NT2/D1 (cell line): ENCODE data around the gene TFPI2.

Source experiments
- DNase-seq: peaks from one replicate; pipeline ENCODE4 v3.0.0-alpha.2; 2011; ENCODE audit warnings: low read depth, low spot score
- H3K27me3 ChIP-seq: 2 replicates; pipeline ENCODE4 v1.6.0; 2011; ENCODE audit warnings: mild to moderate bottlenecking; ENCODE audit not compliant: insufficient read length, insufficient read depth
- H3K36me3 ChIP-seq: 2 replicates; pipeline ENCODE4 v1.6.1; 2011; ENCODE audit warnings: mild to moderate bottlenecking, low read length, mixed read lengths; ENCODE audit not compliant: insufficient read depth, insufficient read length
- H3K4me1 ChIP-seq: 2 replicates; pipeline ENCODE4 v1.5.1; 2011; ENCODE audit not compliant: insufficient read depth, insufficient read length
- H3K4me3 ChIP-seq: 2 replicates; pipeline ENCODE4 v1.5.1; 2011; ENCODE audit warnings: low read depth; ENCODE audit not compliant: insufficient read length
- H3K9ac ChIP-seq: 2 replicates; pipeline ENCODE4 v1.6.0; 2011; ENCODE audit warnings: low read depth; ENCODE audit not compliant: insufficient read length
- H3K9me3 ChIP-seq: 2 replicates; pipeline ENCODE4 v1.5.1; 2011; ENCODE audit warnings: mild to moderate bottlenecking, low read length; ENCODE audit not compliant: insufficient read depth
- SUZ12 ChIP-seq: IDR thresholded peaks from 2 replicates; pipeline ENCODE4 v1.6.1; 2011; ENCODE audit not compliant: insufficient read length, insufficient read depth; ENCODE audit errors: extremely low read depth
- YY1 ChIP-seq: IDR thresholded peaks from 2 replicates; pipeline ENCODE4 v1.6.1; 2011; ENCODE audit not compliant: insufficient read length, insufficient read depth
- ZNF274 ChIP-seq: IDR thresholded peaks from 2 replicates; pipeline ENCODE4 v1.6.1; 2011; ENCODE audit warnings: mild to moderate bottlenecking, low read depth, low read length

The TFPI2 gene

GRCh38 chr7:93897680-93898079, 7.1 kb upstream of the TFPI2 start:
- H3K4me3 ChIP-seq: no peak overlapping the region
- no peaks in the 10 kb centered on the region for H3K36me3 ChIP-seq
- H3K4me1 ChIP-seq: no peaks in the 10 kb centered on the region
- no peak overlapping the region for H3K9ac ChIP-seq
- H3K27me3 ChIP-seq: no peaks in the 10 kb centered on the region
- TF ChIP-seq ZNF274 (no peak), YY1 (no peak), SUZ12 (no peak)
- no peak for DNase-seq
- no peaks in the 10 kb centered on the region for H3K9me3 ChIP-seq

- Histone ChIP-seq H3K27me3 (no peaks in the 10 kb centered on the region), H3K9ac (no peak overlapping the region), H3K36me3 (no peaks in the 10 kb centered on the region), H3K4me1 (no peaks in the 10 kb centered on the region), H3K9me3 (no peaks in the 10 kb centered on the region), H3K4me3 (no peak overlapping the region)
- DNase-seq: no peak
- TF ChIP-seq YY1 (no peak), ZNF274 (no peak), SUZ12 (no peak)
These were observed 5.5 kb upstream of the TFPI2 start for GRCh38 chr7:93895859-93896600.

- H3K27me3 ChIP-seq: no peaks in the 10 kb centered on the region
- H3K9ac ChIP-seq: no peak overlapping the region
- no peaks in the 10 kb centered on the region for H3K36me3 ChIP-seq
- no peak for DNase-seq
- H3K9me3 ChIP-seq: no peaks in the 10 kb centered on the region
- H3K4me1 ChIP-seq: no peaks in the 10 kb centered on the region
- TF ChIP-seq YY1 (no peak), SUZ12 (no peak), ZNF274 (no peak)
- no peak overlapping the region for H3K4me3 ChIP-seq
These were observed 4.5 kb upstream of the TFPI2 start for GRCh38 chr7:93894966-93895640.

- Histone ChIP-seq H3K9ac (no peak overlapping the region), H3K4me1 (no peaks in the 10 kb centered on the region), H3K27me3 (no peaks in the 10 kb centered on the region), H3K36me3 (no peaks in the 10 kb centered on the region), H3K9me3 (no peaks in the 10 kb centered on the region), H3K4me3 (no peak overlapping the region)
- DNase-seq: no peak
- TF ChIP-seq ZNF274 (no peak), YY1 (no peak), SUZ12 (no peak)
These were observed 3.9 kb upstream of the TFPI2 start for GRCh38 chr7:93894426-93894825.

GRCh38 chr7:93890041-93890463, 501 bp downstream of the TFPI2 start:
- Histone ChIP-seq H3K4me3 (peak overlapping the region; percentile 61), H3K36me3 (peaks cover 11% of the 10 kb centered on the region), H3K9me3 (no peaks in the 10 kb centered on the region), H3K9ac (peak overlapping the region; percentile 77), H3K4me1 (no peaks in the 10 kb centered on the region), H3K27me3 (no peaks in the 10 kb centered on the region)
- DNase-seq: peak; percentile 32
- TF ChIP-seq YY1 (no peak), ZNF274 (no peak), SUZ12 (no peak)

GRCh38 chr7:93889261-93889660, 1.3 kb downstream of the TFPI2 start:
- Histone ChIP-seq H3K4me3 (no peak overlapping the region), H3K9ac (no peak overlapping the region), H3K27me3 (no peaks in the 10 kb centered on the region), H3K36me3 (peaks cover 11% of the 10 kb centered on the region), H3K4me1 (no peaks in the 10 kb centered on the region), H3K9me3 (no peaks in the 10 kb centered on the region)
- no peak for DNase-seq
- TF ChIP-seq ZNF274: no peak
- TF ChIP-seq SUZ12: no peak
- TF ChIP-seq YY1: no peak

GRCh38 chr7:93884541-93884940, 6.0 kb downstream of the TFPI2 start:
- Histone ChIP-seq H3K9ac (no peak overlapping the region), H3K9me3 (no peaks in the 10 kb centered on the region), H3K4me3 (no peak overlapping the region), H3K4me1 (no peaks in the 10 kb centered on the region), H3K36me3 (peaks cover 11% of the 10 kb centered on the region), H3K27me3 (no peaks in the 10 kb centered on the region)
- TF ChIP-seq SUZ12 (no peak), ZNF274 (no peak), YY1 (no peak)
- no peak for DNase-seq
